Colon (tissue), 2 donors: ENCODE measurements around the gene LZTR1.

Experiments
- FAIRE-seq: peaks from 2 replicates; lab custom pipeline; 2012; peaks lifted over from hg19 to GRCh38; lab: Jason Lieb, UNC
- donor health status: control.
- donor health status: control.

Gene LZTR1

GRCh38 chr22:21015466-21016006 lies 33.4 kb downstream of the LZTR1 start:
- FAIRE-seq: no peak

- no peak for FAIRE-seq
Measured at GRCh38 chr22:21016644-21017420, 34.7 kb downstream of the LZTR1 start.

GRCh38 chr22:21018314-21018713 lies 36.2 kb downstream of the LZTR1 start:
- no peak for FAIRE-seq

- no peak for FAIRE-seq
Measured at GRCh38 chr22:21020802-21021429, 38.8 kb downstream of the LZTR1 start.

- no peak for FAIRE-seq
Measured at GRCh38 chr22:21022507-21022906, 40.4 kb downstream of the LZTR1 start.

- no peak for FAIRE-seq
Measured at GRCh38 chr22:21022955-21023614, 41.0 kb downstream of the LZTR1 start.

GRCh38 chr22:21025266-21025665 lies 43.2 kb downstream of the LZTR1 start:
- FAIRE-seq: no peak

- no peak for FAIRE-seq
Measured at GRCh38 chr22:21025763-21026755, 44.0 kb downstream of the LZTR1 start.

- FAIRE-seq: no peak
Measured at GRCh38 chr22:21026783-21027692, 44.9 kb downstream of the LZTR1 start.

- FAIRE-seq: no peak
Measured at GRCh38 chr22:21028277-21029251, 46.5 kb downstream of the LZTR1 start.

- FAIRE-seq: no peak
Measured at GRCh38 chr22:21029486-21030025, 47.5 kb downstream of the LZTR1 start.

- FAIRE-seq: no peak
Measured at GRCh38 chr22:21030032-21030431, 47.9 kb downstream of the LZTR1 start.

- FAIRE-seq: no peak
Measured at GRCh38 chr22:21030621-21031544, 48.8 kb downstream of the LZTR1 start.

GRCh38 chr22:21031545-21032036 lies 49.5 kb downstream of the LZTR1 start:
- FAIRE-seq: no peak

GRCh38 chr22:21032037-21032867 lies 50.2 kb downstream of the LZTR1 start, which contains the start of gene SLC7A4:
Gene SLC7A4, minus strand, starts transcription at chr22:21032561. Its CDS starts 749 bp downstream, at chr22:21031812.
- FAIRE-seq: no peak

- no peak for FAIRE-seq
Measured at GRCh38 chr22:21032868-21033688, 51.0 kb downstream of the LZTR1 start.
